ENCODE data around the gene PCDHGB3. TPM values are rescaled to one million over a fixed set of nuclear protein-coding genes. Genes with fewer than 3 reads are reported as not detected.
"Not testable (repeated sequence)": the region's sequence is repeated elsewhere in the genome, so short reads cannot be mapped to it uniquely, and the experiment has no call there.

The PCDHGB3 gene
- total and polyA plus RNA-seq, 2 donors (not counting 1 experiment from before 2014, with no cell fraction given), result 0.52 to 3.8 TPM

DNA sequence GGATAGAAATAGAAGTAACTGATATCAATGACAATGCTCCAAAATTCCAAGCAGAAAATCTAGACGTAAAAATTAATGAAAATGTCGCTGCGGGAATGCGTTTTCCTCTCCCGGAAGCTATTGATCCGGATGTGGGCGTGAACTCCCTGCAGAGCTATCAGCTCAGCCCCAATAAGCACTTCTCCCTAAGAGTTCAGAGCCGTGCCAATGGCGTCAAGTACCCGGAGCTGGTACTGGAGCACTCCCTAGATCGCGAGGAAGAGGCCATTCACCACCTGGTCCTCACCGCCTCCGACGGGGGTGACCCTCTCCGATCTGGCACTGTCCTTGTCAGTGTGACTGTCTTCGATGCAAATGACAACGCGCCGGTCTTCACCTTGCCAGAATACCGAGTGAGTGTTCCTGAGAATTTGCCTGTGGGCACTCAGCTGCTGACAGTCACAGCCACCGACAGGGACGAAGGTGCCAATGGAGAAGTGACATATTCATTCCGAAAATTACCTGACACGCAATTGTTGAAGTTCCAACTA is 43.6 kb downstream of the PCDHGB3 start:
- H3K4me2 ChIP-seq (replicated peaks; ENCODE audit: low read depth, low read length, poor library complexity, severe bottlenecking), result peak overlapping the region; percentile 74
- ChIA-PET CTCF (interaction anchor here (0.8 to 6.3 kb wide), 18 partner anchors 8 to 153 kb away, joined by 3 to 56 read pairs (median 4); partner anchors contain the start of genes PCDHGA11, PCDHGA12, PCDHGA9 and PCDHGB3), POLR2A (no interaction called here)
- peak overlapping the region; percentile 63 for H3K9ac ChIP-seq (ENCODE audit: low read length)
- H4K20me1 ChIP-seq (ENCODE audit: control insufficient read depth, insufficient read depth, low read length, poor library complexity, severe bottlenecking), result no peaks in the 10 kb centered on the region
- H2AFZ ChIP-seq (ENCODE audit: insufficient read depth, low read depth, low read length, poor library complexity, severe bottlenecking), result peak overlapping the region; percentile 77
- H3K9me3 ChIP-seq (ENCODE audit: control extremely low read depth in 1 of 3, control insufficient read depth in 2 of 3, insufficient read depth in 1 of 3, low read length in 2 of 3), result peaks cover 0 to 58% (median 23%) of the 10 kb centered on the region in 3 donors
- no peaks in the 10 kb centered on the region for H3K36me3 ChIP-seq (replicated peaks in 1 of 2; ENCODE audit: control extremely low read depth in 1 of 2, control insufficient read depth in 1 of 2, extremely low read depth in 1 of 2, insufficient read depth in 2 of 2, low read length in 1 of 2)
- TF ChIP-seq, protein P1, sequence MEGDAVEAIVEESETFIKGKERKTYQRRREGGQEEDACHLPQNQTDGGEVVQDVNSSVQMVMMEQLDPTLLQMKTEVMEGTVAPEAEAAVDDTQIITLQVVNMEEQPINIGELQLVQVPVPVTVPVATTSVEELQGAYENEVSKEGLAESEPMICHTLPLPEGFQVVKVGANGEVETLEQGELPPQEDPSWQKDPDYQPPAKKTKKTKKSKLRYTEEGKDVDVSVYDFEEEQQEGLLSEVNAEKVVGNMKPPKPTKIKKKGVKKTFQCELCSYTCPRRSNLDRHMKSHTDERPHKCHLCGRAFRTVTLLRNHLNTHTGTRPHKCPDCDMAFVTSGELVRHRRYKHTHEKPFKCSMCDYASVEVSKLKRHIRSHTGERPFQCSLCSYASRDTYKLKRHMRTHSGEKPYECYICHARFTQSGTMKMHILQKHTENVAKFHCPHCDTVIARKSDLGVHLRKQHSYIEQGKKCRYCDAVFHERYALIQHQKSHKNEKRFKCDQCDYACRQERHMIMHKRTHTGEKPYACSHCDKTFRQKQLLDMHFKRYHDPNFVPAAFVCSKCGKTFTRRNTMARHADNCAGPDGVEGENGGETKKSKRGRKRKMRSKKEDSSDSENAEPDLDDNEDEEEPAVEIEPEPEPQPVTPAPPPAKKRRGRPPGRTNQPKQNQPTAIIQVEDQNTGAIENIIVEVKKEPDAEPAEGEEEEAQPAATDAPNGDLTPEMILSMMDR (IDR thresholded peaks at IDR 0.05), result no peak
- no peak for TF ChIP-seq EZH2 (IDR thresholded peaks at IDR 0.05; ENCODE audit: borderline replicate concordance, insufficient read depth, low read depth, low read length, poor library complexity, severe bottlenecking)
- peak; percentile 25 for DNase-seq
- H3K4me1 Mint-ChIP-seq, result peaks cover 18% of the 10 kb centered on the region
- H3K79me2 ChIP-seq (ENCODE audit: control insufficient read depth, insufficient read depth, low read length), result no peaks in the 10 kb centered on the region
- H3K27me3 Mint-ChIP-seq, result peaks cover 62% of the 10 kb centered on the region
- H3K27ac ChIP-seq (ENCODE audit: low read length in 2 of 2), result no peak overlapping the region
- ATAC-seq (ENCODE audit: low read depth), result no peak
- peak overlapping the region in 4 of 5 experiments; percentile 36 to 63 (median 46) for H3K4me3 ChIP-seq (ENCODE audit: control extremely low read depth in 1 of 5, extremely low read depth in 1 of 5, insufficient read depth in 1 of 5, low read depth in 2 of 5, low read length in 4 of 5)
- intact Hi-C loops (cut with micrococcal nuclease), result loop anchor here (10.0 kb wide), 1 partner anchor 89 kb away; the partner anchor contains the start of gene TAF7
- H3K27ac Mint-ChIP-seq, result no peak overlapping the region
- peak overlapping the region; percentile 87 for H3K4me3 Mint-ChIP-seq
- peaks cover 11 to 15% of the 10 kb centered on the region in 2 donors for H3K4me1 ChIP-seq (ENCODE audit: control insufficient read depth in 2 of 2, insufficient read depth in 2 of 2, low read length in 2 of 2)
- peaks cover 9% of the 10 kb centered on the region for H3K9me3 Mint-ChIP-seq (ENCODE audit: insufficient read depth)
- 14% methylated on average over 23 of the region's 25 CpGs for WGBS (ENCODE audit: insufficient coverage)
- peaks cover 2 to 69% (median 58%) of the 10 kb centered on the region in 4 experiments for H3K27me3 ChIP-seq (replicated peaks in 1 of 4; ENCODE audit: control extremely low read depth in 1 of 4, control insufficient read depth in 3 of 4, insufficient read depth in 4 of 4, low read length in 3 of 4)

DNA sequence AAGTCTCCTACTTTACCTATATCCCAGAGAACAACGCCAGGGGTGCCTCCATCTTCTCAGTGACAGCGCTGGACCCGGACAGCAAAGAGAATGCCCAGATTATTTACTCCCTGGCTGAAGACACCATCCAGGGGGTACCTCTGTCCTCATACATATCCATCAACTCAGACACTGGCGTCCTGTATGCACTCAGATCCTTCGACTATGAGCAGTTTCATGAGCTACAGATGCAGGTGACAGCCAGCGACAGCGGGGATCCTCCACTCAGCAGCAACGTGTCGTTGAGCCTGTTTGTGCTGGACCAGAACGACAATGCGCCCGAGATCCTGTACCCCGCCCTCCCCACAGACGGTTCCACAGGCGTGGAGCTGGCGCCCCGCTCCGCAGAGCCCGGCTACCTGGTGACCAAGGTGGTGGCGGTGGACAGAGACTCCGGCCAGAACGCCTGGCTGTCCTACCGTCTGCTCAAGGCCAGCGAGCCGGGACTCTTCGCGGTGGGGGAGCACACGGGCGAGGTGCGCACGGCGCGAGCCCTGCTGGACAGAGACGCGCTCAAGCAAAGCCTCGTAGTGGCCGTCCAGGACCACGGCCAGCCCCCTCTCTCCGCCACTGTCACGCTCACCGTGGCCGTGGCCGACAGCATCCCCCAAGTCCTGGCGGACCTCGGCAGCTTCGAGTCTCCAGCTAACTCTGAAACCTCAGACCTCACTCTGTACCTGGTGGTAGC is 44.7 kb downstream of the PCDHGB3 start:
- H4K20me1 ChIP-seq (ENCODE audit: control insufficient read depth, insufficient read depth, low read length, poor library complexity, severe bottlenecking); ATAC-seq (ENCODE audit: low read depth); H3K9me3 Mint-ChIP-seq (ENCODE audit: insufficient read depth); POLR2A ChIA-PET; H3K4me2 ChIP-seq (replicated peaks; ENCODE audit: low read depth, low read length, poor library complexity, severe bottlenecking); H3K9ac ChIP-seq (ENCODE audit: low read length); H3K27ac ChIP-seq (ENCODE audit: low read length in 2 of 2); H3K4me3 ChIP-seq (ENCODE audit: control extremely low read depth in 1 of 5, extremely low read depth in 1 of 5, insufficient read depth in 1 of 5, low read depth in 2 of 5, low read length in 4 of 5); H3K36me3 ChIP-seq (replicated peaks in 1 of 2; ENCODE audit: control extremely low read depth in 1 of 2, control insufficient read depth in 1 of 2, extremely low read depth in 1 of 2, insufficient read depth in 2 of 2, low read length in 1 of 2); H2AFZ ChIP-seq (ENCODE audit: insufficient read depth, low read depth, low read length, poor library complexity, severe bottlenecking); H3K79me2 ChIP-seq (ENCODE audit: control insufficient read depth, insufficient read depth, low read length): not testable (repeated sequence)
- intact Hi-C loops (cut with micrococcal nuclease), result loop anchor here (10.0 kb wide), 1 partner anchor 90 kb away; the partner anchor contains the start of gene TAF7
- peaks cover 11 to 15% of the 10 kb centered on the region in 2 donors for H3K4me1 ChIP-seq (ENCODE audit: control insufficient read depth in 2 of 2, insufficient read depth in 2 of 2, low read length in 2 of 2)
- peaks cover 0 to 59% (median 25%) of the 10 kb centered on the region in 3 donors for H3K9me3 ChIP-seq (ENCODE audit: control extremely low read depth in 1 of 3, control insufficient read depth in 2 of 3, insufficient read depth in 1 of 3, low read length in 2 of 3)
- Mint-ChIP-seq H3K27ac (peak overlapping the region; percentile 21), H3K4me1 (peaks cover 18% of the 10 kb centered on the region), H3K27me3 (peaks cover 60% of the 10 kb centered on the region), H3K4me3 (peak overlapping the region; percentile 57)
- H3K27me3 ChIP-seq (replicated peaks in 1 of 4; ENCODE audit: control extremely low read depth in 1 of 4, control insufficient read depth in 3 of 4, insufficient read depth in 4 of 4, low read length in 3 of 4), result peaks cover 2 to 69% (median 57%) of the 10 kb centered on the region in 4 experiments
- CTCF ChIA-PET, result interaction anchor here (0.5 to 6.3 kb wide), 7 partner anchors 17 to 149 kb away, joined by 3 to 56 read pairs (median 5); partner anchors contain the start of gene PCDHGB5
- WGBS (ENCODE audit: insufficient coverage), result 37% methylated on average over 43 of the region's 46 CpGs
- peak; percentile 8 for DNase-seq

DNA sequence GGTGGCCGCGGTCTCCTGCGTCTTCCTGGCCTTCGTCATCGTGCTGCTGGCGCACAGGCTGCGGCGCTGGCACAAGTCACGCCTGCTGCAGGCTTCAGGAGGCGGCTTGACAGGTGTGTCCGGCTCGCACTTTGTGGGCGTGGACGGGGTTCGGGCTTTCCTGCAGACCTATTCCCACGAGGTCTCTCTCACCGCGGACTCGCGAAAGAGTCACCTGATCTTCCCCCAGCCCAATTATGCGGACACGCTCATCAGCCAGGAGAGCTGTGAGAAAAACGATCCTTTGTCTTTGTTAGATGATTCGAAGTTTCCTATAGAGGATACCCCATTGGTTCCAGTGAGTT is 45.2 kb downstream of the PCDHGB3 start:
- DNase-seq, result peak; percentile 18
- Mint-ChIP-seq H3K4me1 (peaks cover 21% of the 10 kb centered on the region), H3K27ac (peak overlapping the region; percentile 46), H3K27me3 (peaks cover 61% of the 10 kb centered on the region)
- not testable (repeated sequence) for H4K20me1 ChIP-seq (ENCODE audit: control insufficient read depth, insufficient read depth, low read length, poor library complexity, severe bottlenecking); H3K9ac ChIP-seq (ENCODE audit: low read length); H3K4me3 Mint-ChIP-seq; H3K27ac ChIP-seq (ENCODE audit: low read length in 2 of 2); H3K9me3 Mint-ChIP-seq (ENCODE audit: insufficient read depth); ATAC-seq (ENCODE audit: low read depth); H3K79me2 ChIP-seq (ENCODE audit: control insufficient read depth, insufficient read depth, low read length); H3K36me3 ChIP-seq (replicated peaks in 1 of 2; ENCODE audit: control extremely low read depth in 1 of 2, control insufficient read depth in 1 of 2, extremely low read depth in 1 of 2, insufficient read depth in 2 of 2, low read length in 1 of 2); H3K4me2 ChIP-seq (replicated peaks; ENCODE audit: low read depth, low read length, poor library complexity, severe bottlenecking); H2AFZ ChIP-seq (ENCODE audit: insufficient read depth, low read depth, low read length, poor library complexity, severe bottlenecking)
- POLR2A ChIA-PET, result interaction anchor here (0.7 kb wide), 1 partner anchor 497 kb away, joined by 3 read pairs; no protein-coding TSS in a partner anchor
- Histone ChIP-seq H3K27me3 (replicated peaks in 1 of 4; ENCODE audit: control extremely low read depth in 1 of 4, control insufficient read depth in 3 of 4, insufficient read depth in 4 of 4, low read length in 3 of 4) (peaks cover 2 to 68% (median 58%) of the 10 kb centered on the region in 4 experiments), H3K4me3 (ENCODE audit: control extremely low read depth in 1 of 5, extremely low read depth in 1 of 5, insufficient read depth in 1 of 5, low read depth in 2 of 5, low read length in 4 of 5) (peak overlapping the region in 1 of 5 experiments; percentile 12), H3K4me1 (ENCODE audit: control insufficient read depth in 2 of 2, insufficient read depth in 2 of 2, low read length in 2 of 2) (peaks cover 11 to 15% of the 10 kb centered on the region in 2 donors), H3K9me3 (ENCODE audit: control extremely low read depth in 1 of 3, control insufficient read depth in 2 of 3, insufficient read depth in 1 of 3, low read length in 2 of 3) (peaks cover 0 to 57% (median 27%) of the 10 kb centered on the region in 3 donors)
- intact Hi-C loops (cut with micrococcal nuclease), result loop anchor here (10.0 kb wide), 1 partner anchor 90 kb away; the partner anchor contains the start of gene TAF7
- CTCF ChIA-PET, result interaction anchor here (6.3 kb wide), 1 partner anchor 148 kb away, joined by 56 read pairs; no protein-coding TSS in a partner anchor
- 30% methylated on average over 15 of the region's 24 CpGs for WGBS (ENCODE audit: insufficient coverage)
